ENCODE results near the gene HMCN1.

The HMCN1 gene

GRCh38 chr1:185966471-185966870, 232.3 kb downstream of the HMCN1 start:
- DNase-seq (ENCODE audit: low spot score), result no peak

GRCh38 chr1:185969028-185969427, 234.8 kb downstream of the HMCN1 start:
- DNase-seq (ENCODE audit: low spot score), result no peak

- no peak for DNase-seq (ENCODE audit: low spot score)
Measured at GRCh38 chr1:185969524-185969991, 235.4 kb downstream of the HMCN1 start.

- no peak for DNase-seq (ENCODE audit: low spot score)
Measured at GRCh38 chr1:185971688-185972087, 237.5 kb downstream of the HMCN1 start.

GRCh38 chr1:185972096-185972850, 238.1 kb downstream of the HMCN1 start:
- DNase-seq (ENCODE audit: low spot score), result no peak

GRCh38 chr1:185973645-185974044, 239.5 kb downstream of the HMCN1 start:
- no peak for DNase-seq (ENCODE audit: low spot score)

- DNase-seq (ENCODE audit: low spot score), result no peak
Measured at GRCh38 chr1:185974367-185975170, 240.4 kb downstream of the HMCN1 start.

- DNase-seq (ENCODE audit: low spot score), result no peak
Measured at GRCh38 chr1:185980891-185981290, 246.7 kb downstream of the HMCN1 start.

- DNase-seq (ENCODE audit: low spot score), result no peak
Measured at GRCh38 chr1:185984113-185984836, 250.1 kb downstream of the HMCN1 start.

GRCh38 chr1:185987611-185988321, 253.6 kb downstream of the HMCN1 start:
- DNase-seq (ENCODE audit: low spot score), result no peak

GRCh38 chr1:185990565-185990964, 256.4 kb downstream of the HMCN1 start:
- DNase-seq (ENCODE audit: low spot score), result no peak

- DNase-seq (ENCODE audit: low spot score), result no peak
Measured at GRCh38 chr1:185991266-185991665, 257.1 kb downstream of the HMCN1 start.

- no peak for DNase-seq (ENCODE audit: low spot score)
Measured at GRCh38 chr1:185996211-185996610, 262.0 kb downstream of the HMCN1 start.

- no peak for DNase-seq (ENCODE audit: low spot score)
Measured at GRCh38 chr1:185998391-185998790, 264.2 kb downstream of the HMCN1 start.

- DNase-seq (ENCODE audit: low spot score), result no peak
Measured at GRCh38 chr1:186002406-186002805, 268.2 kb downstream of the HMCN1 start.

- no peak for DNase-seq (ENCODE audit: low spot score)
Measured at GRCh38 chr1:186009039-186009737, 275.0 kb downstream of the HMCN1 start.

- no peak for DNase-seq (ENCODE audit: low spot score)
Measured at GRCh38 chr1:186014370-186015037, 280.3 kb downstream of the HMCN1 start.

GRCh38 chr1:186016856-186017255, 282.7 kb downstream of the HMCN1 start:
- no peak for DNase-seq (ENCODE audit: low spot score)

GRCh38 chr1:186022184-186022583, 288.0 kb downstream of the HMCN1 start:
- DNase-seq (ENCODE audit: low spot score), result no peak

- DNase-seq (ENCODE audit: low spot score), result no peak
Measured at GRCh38 chr1:186026946-186027345, 292.8 kb downstream of the HMCN1 start.

GRCh38 chr1:186027621-186028020, 293.4 kb downstream of the HMCN1 start:
- DNase-seq (ENCODE audit: low spot score), result no peak

All from germinal center (tissue), 1 donor.